K562 (cell line): ENCODE measurements around the gene LBHD2. TPM values are rescaled to one million over a fixed set of nuclear protein-coding genes. Genes with fewer than 3 reads are reported as not detected.

ENCODE experiments used
- ATAC-seq: fragments of 200-7000 bp; cut with Tn5 transposase; 3 replicates; pipeline ENCODE4 v1.9.1; 2020; ENCODE audit warnings: moderate library complexity
- BruUV-seq: library from RNA; stranded (reverse); fragments of 400-500 nt; replicated peaks from 2 replicates; lab custom pipeline; 2021; lab: Mats Ljungman, UMichigan
- CTCF ChIA-PET: fragments of 300-600 bp; formaldehyde crosslinking; extraction: SDS; loops from one replicate; lab custom pipeline; 2021; ENCODE audit warnings: low intra/inter-chr PET ratio; lab: Yijun Ruan, JAX
- POLR2A ChIA-PET: fragments of 300-600, 350-650 bp; sonication (Branson Sonifier 250); formaldehyde crosslinking; extraction: SDS; loops from one replicate; lab custom pipeline; 2021; ENCODE audit warnings: antibody characterized with exemption, inconsistent platforms; lab: Yijun Ruan, JAX
- DNase-seq, 4 experiments: peaks; one replicate each; pipeline versions ENCODE4 v3.0.0 to v3.0.0-alpha.2; 2011 to 2018; ENCODE audit warnings: low spot score in 3 of 4, mixed read lengths in 3 of 4; ENCODE audit errors: extremely low read depth in 1 of 4
- FAIRE-seq: peaks from 2 replicates; lab custom pipeline; 2011; peaks lifted over from hg19 to GRCh38; lab: Jason Lieb, UNC
- H2AFZ ChIP-seq: 2 replicates; pipeline ENCODE4 v1.6.0; 2011; ENCODE audit warnings: low read depth, low read length, control low read depth, inconsistent platforms
- H3K27ac ChIP-seq: fragments of 200-600 bp; 3 replicates; pipeline ENCODE4 v1.8.0; 2011; ENCODE audit warnings: low read depth, mild to moderate bottlenecking, control low read depth, inconsistent platforms, low read length, moderate library complexity, mixed read lengths; ENCODE audit errors: extremely low read depth
- H3K27me3 ChIP-seq, 2 experiments: fragments of 300-600 bp in 1 of 2; 2 replicates in 1 of 2; 3 replicates in 1 of 2; pipeline versions ENCODE4 v1.6.0 to v1.8.0; 2011; ENCODE audit warnings: inconsistent platforms in 2 of 2, low read length in 2 of 2, mild to moderate bottlenecking in 1 of 2, mixed read lengths in 1 of 2, moderate library complexity in 1 of 2; ENCODE audit not compliant: control insufficient read depth in 2 of 2, insufficient read depth in 2 of 2
- H3K36me3 ChIP-seq: fragments of 300-600 bp; 3 replicates; pipeline ENCODE4 v1.8.0; 2011; ENCODE audit warnings: mild to moderate bottlenecking, low read length, inconsistent platforms; ENCODE audit not compliant: control insufficient read depth, insufficient read depth
- H3K4me1 ChIP-seq, 2 experiments: fragments of 200-600 bp in 1 of 2; replicated peaks in 1 of 2; 2 replicates in 1 of 2; 3 replicates in 1 of 2; pipeline versions ENCODE4 v1.5.1 to v1.8.0; 2011; ENCODE audit warnings: inconsistent platforms in 2 of 2, low read length in 2 of 2, mild to moderate bottlenecking in 1 of 2, mixed read lengths in 1 of 2, moderate library complexity in 1 of 2; ENCODE audit not compliant: control insufficient read depth in 2 of 2, insufficient read depth in 2 of 2
- H3K4me2 ChIP-seq: 2 replicates; pipeline ENCODE4 v1.6.1; 2011; ENCODE audit warnings: low read length, control low read depth, inconsistent platforms, mixed read lengths; ENCODE audit not compliant: insufficient read depth
- H3K4me3 ChIP-seq: fragments of 200-600 bp; sonication (generic), shearing (Covaris generic); 2 replicates; pipeline ENCODE4 v1.5.1; 2016; ENCODE audit warnings: control low read depth, inconsistent platforms
- H3K79me2 ChIP-seq: fragments of 200-600 bp; 3 replicates; pipeline ENCODE4 v1.8.0; 2011; ENCODE audit warnings: low read length, inconsistent platforms; ENCODE audit not compliant: control insufficient read depth, insufficient read depth
- H3K9ac ChIP-seq, 2 experiments: 2 replicates each; pipeline versions ENCODE4 v1.6.0 to v1.6.1; 2011; ENCODE audit warnings: low read depth in 2 of 2, low read length in 2 of 2, control low read depth in 1 of 2, inconsistent platforms in 1 of 2, mild to moderate bottlenecking in 1 of 2, mixed read lengths in 1 of 2; ENCODE audit not compliant: insufficient read depth in 1 of 2
- H3K9me1 ChIP-seq: one replicate; pipeline ENCODE4 v1.6.0; 2011; ENCODE audit warnings: inconsistent platforms, mild to moderate bottlenecking, low read length, moderate library complexity; ENCODE audit not compliant: control insufficient read depth, insufficient read depth
- H3K9me3 ChIP-seq: replicated peaks from 2 replicates; pipeline ENCODE4 v1.5.1; 2011; ENCODE audit warnings: low read depth, low read length, inconsistent platforms; ENCODE audit not compliant: control insufficient read depth, insufficient read depth
- H4K20me1 ChIP-seq: replicated peaks from 2 replicates; pipeline ENCODE4 v1.6.1; 2011; ENCODE audit warnings: low read length, inconsistent platforms, mixed read lengths; ENCODE audit not compliant: control insufficient read depth, insufficient read depth
- EHMT2 ChIP-seq: fragments of 450-650 bp; IDR thresholded peaks from 2 replicates; pipeline ENCODE4 v1.6.1; 2018; ENCODE audit warnings: antibody characterized with exemption
- FOS ChIP-seq: IDR thresholded peaks from 3 replicates; pipeline ENCODE4 v1.6.1; 2011; ENCODE audit not compliant: insufficient read length; ENCODE audit errors: extremely low read depth
- FOXK1 ChIP-seq: sonication (generic); formaldehyde crosslinking; IDR thresholded peaks from 2 replicates; pipeline ENCODE4 v1.8.0; 2022; ENCODE audit warnings: missing genetic modification reagents, mild to moderate bottlenecking, borderline replicate concordance
- RBM39 ChIP-seq: fragments of 200-400 bp; formaldehyde crosslinking; optimal IDR thresholded peaks from 2 replicates; pipeline ENCODE3; 2018; ENCODE audit warnings: low read depth, low read length
- ZC3H4 ChIP-seq: sonication (generic); formaldehyde crosslinking; IDR thresholded peaks from 2 replicates; pipeline ENCODE4 v1.9.0; 2021; ENCODE audit warnings: missing genetic modification reagents, borderline replicate concordance
- WGBS: fragments of 100-300 bp; shearing (Covaris generic); methylation state at CpG from one replicate; pipeline ENCODE4 v1.1.6; 2016; ENCODE audit warnings: low coverage, mixed read lengths; ENCODE audit not compliant: insufficient coverage; ENCODE audit errors: missing lambda C conversion rate; 5-methylcytosine and 5-hydroxymethylcytosine counted together
- in situ Hi-C: fragments of 300-500 bp; cut with MboI; formaldehyde crosslinking; loops from 4 replicates; pipeline ENCODE4 v1.15.0; 2018; ENCODE audit warnings: inconsistent platforms, mixed read lengths
- intact Hi-C: fragments of 100-400 bp; cut with micrococcal nuclease; formaldehyde crosslinking; loops from 2 replicates; pipeline ENCODE4 v1.14.2; 2022
- polyA plus RNA-seq, 8 experiments: library from polyadenylated mRNA; depleted of rRNA in 4 of 8; stranded (reverse) in 5 of 8; unstranded in 3 of 8; fragments of >200 nt; fragmentation: Nextera tagmentation in 2 of 8; fragmentation: Illumina TruSeq in 1 of 8; extraction: Ambion mirVana in 2 of 8; extraction: Trizol in 1 of 8; gene quantifications; 2 replicates each; pipeline versions ENCODE4 v1.2.1 to v1.2.3, GENCODE V29; 2011 to 2014; ENCODE audit warnings: inconsistent platforms in 1 of 8, missing spikeins in 1 of 8
- total RNA-seq, 7 experiments: library from RNA; depleted of rRNA in 6 of 7; stranded (reverse); fragments of >200 nt in 6 of 7; fragmentation: Illumina TruSeq in 2 of 7; extraction: Trizol in 2 of 7; gene quantifications; 2 replicates each; pipeline versions ENCODE4 v1.2.1 to v1.2.3, GENCODE V29; 2011 to 2021; ENCODE audit warnings: low replicate concordance in 1 of 7
- TF ChIP-seq, protein P1 (sequence below), 2 experiments: fragments of 450-650 bp; formaldehyde crosslinking in 1 of 2; IDR thresholded peaks; 2 replicates each; pipeline versions ENCODE4 v1.4.0 to v1.6.1; 2014 to 2020; ENCODE audit warnings: mild to moderate bottlenecking in 2 of 2, borderline replicate concordance in 1 of 2, low read depth in 1 of 2
- TF ChIP-seq, protein P2 (sequence below), 2 experiments: fragments of 450-650 bp in 1 of 2; sonication (generic) in 1 of 2; formaldehyde crosslinking in 1 of 2; IDR thresholded peaks in 1 of 2; conservative IDR thresholded peaks in 1 of 2; 2 replicates each; pipeline versions ENCODE4 v1.6.1 to v1.8.1; 2016 to 2023; ENCODE audit warnings: mild to moderate bottlenecking in 2 of 2, moderate library complexity in 2 of 2, inconsistent platforms in 1 of 2, missing genetic modification reagents in 1 of 2

LBHD2 gene
- total and polyA plus RNA-seq, 9 of the 15 experiments (the other 6 are each of a cell fraction or from before 2014, with no cell fraction given) = not detected

DNA sequence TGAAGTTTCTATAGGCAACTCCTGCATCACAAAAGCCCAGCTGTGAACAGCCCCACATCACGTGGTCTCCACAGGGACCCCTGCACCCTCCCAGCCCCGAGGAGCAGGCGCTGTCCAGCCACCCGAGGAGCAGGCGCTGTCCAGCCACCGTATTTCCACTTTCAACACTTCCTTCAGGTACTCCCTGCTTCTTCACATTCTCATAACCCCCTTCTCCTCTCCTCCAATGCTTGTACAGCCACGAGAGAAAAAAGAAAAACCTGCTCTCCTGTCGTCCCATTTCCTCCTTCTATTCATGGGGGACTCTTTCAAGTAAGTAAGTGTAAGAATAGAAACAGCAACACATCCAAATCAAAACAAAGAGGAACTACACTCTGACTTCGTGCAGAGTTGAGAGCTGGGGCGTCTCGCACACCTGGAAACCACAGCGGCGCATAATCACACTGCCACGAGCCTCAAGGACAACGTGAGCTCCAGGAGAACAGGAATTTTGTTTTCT is 38.6 kb upstream of the LBHD2 start:
- no peak overlapping the region for H2AFZ ChIP-seq
- ChIA-PET CTCF (no interaction called here), POLR2A (interaction anchor here (0.7 kb wide), 1 partner anchor 18 kb away, joined by 4 read pairs; no protein-coding TSS in a partner anchor)
- DNase-seq (no peak), FAIRE-seq (no peak), ATAC-seq (no peak)
- intact Hi-C loops = no loop called here
- H3K27me3 ChIP-seq = no peaks in the 10 kb centered on the region
- H4K20me1 ChIP-seq = no peaks in the 10 kb centered on the region
- TF ChIP-seq RBM39 (no peak), FOXK1 (CRISPR knock-in tag) (no peak), ZC3H4 (CRISPR knock-in tag) (no peak), FOS (no peak), EHMT2 (peak; percentile 57)
- TF ChIP-seq, protein P1, sequence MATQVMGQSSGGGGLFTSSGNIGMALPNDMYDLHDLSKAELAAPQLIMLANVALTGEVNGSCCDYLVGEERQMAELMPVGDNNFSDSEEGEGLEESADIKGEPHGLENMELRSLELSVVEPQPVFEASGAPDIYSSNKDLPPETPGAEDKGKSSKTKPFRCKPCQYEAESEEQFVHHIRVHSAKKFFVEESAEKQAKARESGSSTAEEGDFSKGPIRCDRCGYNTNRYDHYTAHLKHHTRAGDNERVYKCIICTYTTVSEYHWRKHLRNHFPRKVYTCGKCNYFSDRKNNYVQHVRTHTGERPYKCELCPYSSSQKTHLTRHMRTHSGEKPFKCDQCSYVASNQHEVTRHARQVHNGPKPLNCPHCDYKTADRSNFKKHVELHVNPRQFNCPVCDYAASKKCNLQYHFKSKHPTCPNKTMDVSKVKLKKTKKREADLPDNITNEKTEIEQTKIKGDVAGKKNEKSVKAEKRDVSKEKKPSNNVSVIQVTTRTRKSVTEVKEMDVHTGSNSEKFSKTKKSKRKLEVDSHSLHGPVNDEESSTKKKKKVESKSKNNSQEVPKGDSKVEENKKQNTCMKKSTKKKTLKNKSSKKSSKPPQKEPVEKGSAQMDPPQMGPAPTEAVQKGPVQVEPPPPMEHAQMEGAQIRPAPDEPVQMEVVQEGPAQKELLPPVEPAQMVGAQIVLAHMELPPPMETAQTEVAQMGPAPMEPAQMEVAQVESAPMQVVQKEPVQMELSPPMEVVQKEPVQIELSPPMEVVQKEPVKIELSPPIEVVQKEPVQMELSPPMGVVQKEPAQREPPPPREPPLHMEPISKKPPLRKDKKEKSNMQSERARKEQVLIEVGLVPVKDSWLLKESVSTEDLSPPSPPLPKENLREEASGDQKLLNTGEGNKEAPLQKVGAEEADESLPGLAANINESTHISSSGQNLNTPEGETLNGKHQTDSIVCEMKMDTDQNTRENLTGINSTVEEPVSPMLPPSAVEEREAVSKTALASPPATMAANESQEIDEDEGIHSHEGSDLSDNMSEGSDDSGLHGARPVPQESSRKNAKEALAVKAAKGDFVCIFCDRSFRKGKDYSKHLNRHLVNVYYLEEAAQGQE (IDR thresholded peaks at IDR 0.05; ENCODE audit: borderline replicate concordance) = peak; percentile 83
- TF ChIP-seq, protein P1 (CRISPR knock-in tag; IDR thresholded peaks at IDR 0.05; ENCODE audit: low read depth) = no peak
- TF ChIP-seq, protein P2, sequence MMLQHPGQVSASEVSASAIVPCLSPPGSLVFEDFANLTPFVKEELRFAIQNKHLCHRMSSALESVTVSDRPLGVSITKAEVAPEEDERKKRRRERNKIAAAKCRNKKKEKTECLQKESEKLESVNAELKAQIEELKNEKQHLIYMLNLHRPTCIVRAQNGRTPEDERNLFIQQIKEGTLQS (IDR thresholded peaks at IDR 0.05) = no peak
- TF ChIP-seq, protein P2 (CRISPR knock-in tag; conservative IDR thresholded peaks at IDR 0.05) = no peak
- WGBS = 39% methylated on average over 10 of the region's 15 CpGs
- peaks cover 16% of the 10 kb centered on the region; the same call in 2 of the 3 replicates for H3K79me2 ChIP-seq
- H3K9me1 ChIP-seq = no peaks in the 10 kb centered on the region
- no peak overlapping the region for H3K4me3 ChIP-seq
- H3K4me1 ChIP-seq = peaks cover 0 to 5% of the 10 kb centered on the region in 2 experiments; a peak in 3 of 5 replicates
- H3K27ac ChIP-seq = no peak overlapping the region
- no TSS peak for BruUV-seq
- no peaks in the 10 kb centered on the region for H3K36me3 ChIP-seq
- H3K9me3 ChIP-seq = no peaks in the 10 kb centered on the region
- no peak overlapping the region; a peak in 1 of 4 replicates for H3K9ac ChIP-seq
- in situ Hi-C loops = no loop called here
- no peak overlapping the region for H3K4me2 ChIP-seq
